GM20000 (cell line): ENCODE results near the gene CDH5.

Experiments
- DNase-seq: peaks from one replicate; pipeline ENCODE4 v3.0.0; 2012; ENCODE audit warnings: low spot score
- CTCF ChIP-seq: IDR thresholded peaks from 2 replicates; pipeline ENCODE4 v1.5.1; 2012; ENCODE audit warnings: mild to moderate bottlenecking, control low read depth; ENCODE audit errors: extremely low read depth, missing control alignments

The CDH5 gene

GRCh38 chr16:66430214-66430613 is 63.7 kb downstream of the CDH5 start:
- TF ChIP-seq CTCF, result no peak

GRCh38 chr16:66431760-66432159 is 65.3 kb downstream of the CDH5 start:
- TF ChIP-seq CTCF, result no peak
- DNase-seq, result no peak

More at GRCh38 chr16:66430214-66430613, 63.7 kb downstream of the CDH5 start:
- no peak for DNase-seq

- no peak for DNase-seq
- TF ChIP-seq CTCF, result no peak
Observed at GRCh38 chr16:66432429-66432828, 65.9 kb downstream of the CDH5 start.

GRCh38 chr16:66434619-66435430 is 68.3 kb downstream of the CDH5 start:
- no peak for TF ChIP-seq CTCF
- DNase-seq, result no peak

- DNase-seq, result no peak
- TF ChIP-seq CTCF, result no peak
Observed at GRCh38 chr16:66435896-66436295, 69.4 kb downstream of the CDH5 start.

- no peak for DNase-seq
- TF ChIP-seq CTCF, result no peak
Observed at GRCh38 chr16:66437391-66437945, 71.0 kb downstream of the CDH5 start.

GRCh38 chr16:66438536-66438935 is 72.0 kb downstream of the CDH5 start:
- DNase-seq, result no peak
- no peak for TF ChIP-seq CTCF
